Naive thymus-derived CD8-positive, alpha-beta T cell (primary cell): ENCODE results near the gene ASPSCR1. TPM values are rescaled to one million over a fixed set of nuclear protein-coding genes. Genes with fewer than 3 reads are reported as not detected.

Source experiments
- ATAC-seq, 2 donors: fragments of 150-1000 bp; cut with Tn5 transposase in 1 of 2; sonication (Bioruptor Pico), chemical (Tn5 transposase) in 1 of 2; 1 replicate in 1 of 2; 2 replicates in 1 of 2; pipeline ENCODE4 v1.10.0; 2021; ENCODE audit warnings: mild to moderate bottlenecking in 2 of 2, moderate library complexity in 2 of 2
- POLR2A ChIA-PET: fragments of 350-600 bp; sonication (Branson Sonifier 250); formaldehyde crosslinking; loops from one replicate; lab custom pipeline; 2021; ENCODE audit warnings: antibody characterized with exemption; lab: Charles Lee
- DNase-seq, 10 donors: peaks; one replicate each; pipeline versions ENCODE4 v3.0.0 to v3.0.0-alpha.2; 2020 to 2022
- H3K27ac Mint-ChIP-seq, 10 donors: one replicate each; pipeline ENCODE4 v1.8.0; 2020 to 2022; ENCODE audit warnings: mild to moderate bottlenecking in 10 of 10, mixed read lengths in 10 of 10, moderate library complexity in 4 of 10, inconsistent platforms in 1 of 10
- H3K27me3 Mint-ChIP-seq, 5 donors: one replicate each; pipeline ENCODE4 v1.8.0; 2021 to 2022; ENCODE audit warnings: mixed read lengths in 5 of 5
- H3K36me3 Mint-ChIP-seq, 3 donors: one replicate each; pipeline ENCODE4 v1.8.0; 2020 to 2022; ENCODE audit warnings: mixed read lengths in 3 of 3, mild to moderate bottlenecking in 2 of 3, inconsistent platforms in 1 of 3
- H3K4me1 Mint-ChIP-seq, 4 donors: one replicate each; pipeline ENCODE4 v1.8.0; 2021 to 2022; ENCODE audit warnings: mixed read lengths in 4 of 4
- H3K4me3 Mint-ChIP-seq, 10 donors: one replicate each; pipeline ENCODE4 v1.8.0; 2020 to 2022; ENCODE audit warnings: mild to moderate bottlenecking in 10 of 10, mixed read lengths in 10 of 10, moderate library complexity in 6 of 10, inconsistent platforms in 1 of 10
- H3K9me3 Mint-ChIP-seq, 9 donors: one replicate each; pipeline ENCODE4 v1.8.0; 2020 to 2022; ENCODE audit warnings: mixed read lengths in 9 of 9, mild to moderate bottlenecking in 3 of 9, inconsistent platforms in 1 of 9, moderate library complexity in 1 of 9
- polyA plus RNA-seq, 3 donors: library from polyadenylated mRNA; unstranded; fragments of 300-500 nt; fragmentation: Illumina TruSeq; gene quantifications; one replicate each; pipeline ENCODE4 v1.2.3, GENCODE V29; 2021
- total RNA-seq, 8 experiments: library from RNA in 2 of 8; stranded (reverse) in 2 of 8; gene quantifications; one replicate each; pipeline ENCODE4 v1.2.3 and lab custom pipeline; 2021 to 2026

Gene ASPSCR1
- total and polyA plus RNA-seq, 5 experiments from 2014 or later = 28.1 to 47.7 (median 33.4) TPM

DNA sequence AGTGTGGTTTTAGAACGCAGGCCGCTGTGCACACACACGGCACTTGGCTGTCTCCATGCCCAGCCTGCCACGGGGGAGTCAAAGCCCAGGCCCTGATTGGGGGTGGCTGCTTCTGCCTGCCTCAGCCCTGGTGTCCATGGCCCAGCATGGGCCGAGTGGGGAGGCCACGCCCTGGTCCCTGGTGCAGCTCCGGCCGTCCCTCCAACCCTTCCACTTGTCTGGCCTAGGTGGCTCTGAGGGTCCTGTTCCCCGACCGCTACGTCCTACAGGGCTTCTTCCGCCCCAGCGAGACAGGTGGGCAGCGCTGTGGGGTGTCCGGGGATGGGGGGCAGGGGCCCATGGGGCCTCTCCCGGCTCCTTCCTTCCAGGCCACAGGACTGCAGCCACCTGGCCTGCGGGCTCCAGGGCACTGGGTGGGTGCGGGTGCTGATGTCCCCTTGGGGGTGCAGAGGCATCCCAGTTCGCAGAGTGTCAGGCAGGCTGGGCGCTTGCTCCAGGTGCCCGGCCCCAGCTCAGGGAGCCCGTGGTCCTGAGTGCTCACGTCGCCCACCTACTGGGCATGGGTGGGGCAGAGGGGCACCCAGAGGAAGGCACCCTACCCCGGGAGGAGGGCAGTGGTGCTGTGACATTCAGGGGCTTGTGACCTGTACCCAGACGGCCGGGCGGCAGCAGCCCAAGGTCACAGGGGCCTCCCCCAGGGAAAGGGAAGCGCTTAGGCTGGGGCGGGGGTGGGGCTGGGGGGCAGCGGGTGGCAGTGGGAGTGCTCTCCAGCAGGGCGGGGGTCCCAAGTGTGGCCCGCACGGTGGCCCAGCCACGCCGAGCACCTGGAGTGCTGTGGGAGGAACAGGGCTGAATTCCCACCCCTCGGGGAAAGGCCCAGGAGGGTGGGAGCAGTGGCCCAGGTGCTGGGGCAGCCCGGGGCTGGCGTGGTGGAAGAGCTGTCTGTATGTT, 33.4 kb downstream of the ASPSCR1 start:
- no peak for DNase-seq
- no peak for ATAC-seq
- no peaks in the 10 kb centered on the region for H3K27me3 Mint-ChIP-seq
- no peaks in the 10 kb centered on the region for H3K36me3 Mint-ChIP-seq
- peaks cover 0 to 4% (median 0%) of the 10 kb centered on the region in 4 donors for H3K4me1 Mint-ChIP-seq
- no peak overlapping the region for H3K4me3 Mint-ChIP-seq
- no peaks in the 10 kb centered on the region for H3K9me3 Mint-ChIP-seq
- POLR2A ChIA-PET = interaction anchor here (1.3 kb wide), 1 partner anchor 44 kb away, joined by 3 read pairs; no protein-coding TSS in a partner anchor
- no peak overlapping the region for H3K27ac Mint-ChIP-seq

DNA sequence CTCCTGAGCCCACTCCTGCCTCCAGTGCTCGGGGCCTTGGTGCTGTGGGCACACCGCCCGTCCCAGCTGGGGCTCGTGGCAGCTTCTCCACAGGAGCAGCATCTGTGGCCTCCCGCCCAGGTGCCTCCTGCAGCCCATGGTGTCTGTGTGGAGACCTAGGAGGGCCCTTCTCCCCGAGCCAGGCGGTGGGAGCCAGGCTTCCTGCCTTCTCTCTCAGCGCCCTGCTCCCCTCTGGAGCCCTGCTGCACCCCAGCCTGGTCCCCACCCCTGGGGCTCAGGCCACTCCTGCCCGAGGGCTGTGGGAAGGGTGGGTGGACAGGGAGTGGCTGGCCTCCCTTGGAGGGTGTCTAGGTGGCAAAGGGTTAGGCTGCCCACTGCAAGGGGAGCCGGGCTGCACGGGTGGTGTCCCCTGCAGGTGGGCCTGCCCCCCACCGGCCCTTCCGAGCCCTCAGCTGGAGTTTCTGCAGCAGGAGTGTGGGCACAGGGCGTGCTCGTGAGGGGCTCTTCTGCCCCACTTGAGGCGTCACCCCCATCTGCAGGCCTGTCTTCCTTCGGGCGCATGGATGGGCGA, 34.3 kb downstream of the ASPSCR1 start:
- Mint-ChIP-seq H3K36me3 (no peaks in the 10 kb centered on the region), H3K27ac (no peak overlapping the region), H3K27me3 (no peaks in the 10 kb centered on the region), H3K4me3 (no peak overlapping the region), H3K4me1 (no peaks in the 10 kb centered on the region), H3K9me3 (no peaks in the 10 kb centered on the region)
- POLR2A ChIA-PET = no interaction called here
- DNase-seq (no peak), ATAC-seq (no peak)

DNA sequence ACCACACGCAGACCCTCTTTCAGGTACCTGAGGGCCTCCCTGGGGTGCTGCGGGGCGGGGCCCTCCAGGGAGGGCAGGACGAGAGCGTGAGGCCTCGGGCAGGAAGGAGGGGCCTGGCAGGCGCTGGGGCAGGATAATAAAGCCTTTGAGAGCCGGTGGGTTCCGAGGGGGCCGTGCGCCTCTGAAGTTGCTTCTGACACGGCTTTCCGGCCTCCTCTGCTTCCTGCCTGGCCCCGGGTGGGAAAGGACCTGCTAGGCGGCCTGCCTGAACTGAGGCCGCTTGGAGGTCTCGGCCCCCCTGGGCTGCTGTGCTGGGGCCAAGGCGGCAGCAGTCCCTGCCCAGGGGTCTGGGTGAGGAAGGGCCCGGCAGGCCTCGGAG, 34.8 kb downstream of the ASPSCR1 start:
- Mint-ChIP-seq H3K27ac (no peak overlapping the region), H3K4me3 (no peak overlapping the region), H3K9me3 (no peaks in the 10 kb centered on the region), H3K4me1 (no peaks in the 10 kb centered on the region), H3K36me3 (no peaks in the 10 kb centered on the region), H3K27me3 (no peaks in the 10 kb centered on the region)
- ATAC-seq (no peak), DNase-seq (no peak)
- POLR2A ChIA-PET = no interaction called here

DNA sequence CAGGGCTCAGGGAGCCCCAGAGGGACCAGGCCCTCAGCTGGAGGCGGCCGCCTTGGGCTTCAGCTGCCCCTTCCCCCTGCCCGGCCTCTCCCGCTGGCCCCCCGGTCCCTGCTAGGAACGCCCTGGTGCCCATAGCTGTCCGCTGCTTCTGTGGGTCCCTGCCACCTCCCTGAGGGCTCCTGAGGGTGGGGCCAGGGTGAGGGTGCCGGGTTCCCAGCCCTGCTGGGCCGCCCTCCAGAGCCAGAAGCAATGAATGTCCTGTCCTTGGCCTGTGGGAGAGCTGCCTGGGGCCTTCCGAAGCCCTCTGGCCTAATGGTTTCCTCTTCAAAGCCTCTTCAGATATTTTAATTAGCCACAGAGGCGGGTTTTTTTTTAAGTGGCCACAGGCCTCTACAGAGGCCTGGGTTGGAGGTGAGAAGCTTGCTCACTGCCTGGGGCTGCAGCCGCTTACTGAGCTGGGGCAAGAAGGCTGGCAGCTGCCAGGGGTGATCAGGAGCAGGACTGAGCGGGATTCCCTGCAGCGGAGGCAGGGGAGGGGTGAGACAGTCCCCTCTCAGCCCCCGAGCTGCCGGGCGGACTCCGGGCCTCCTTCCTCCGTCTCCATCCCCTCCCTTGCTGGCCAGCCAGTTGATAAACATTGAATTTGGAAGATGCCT, 35.3 kb downstream of the ASPSCR1 start:
- no peaks in the 10 kb centered on the region for H3K27me3 Mint-ChIP-seq
- H3K4me1 Mint-ChIP-seq = no peaks in the 10 kb centered on the region
- H3K4me3 Mint-ChIP-seq = no peak overlapping the region
- no peaks in the 10 kb centered on the region for H3K9me3 Mint-ChIP-seq
- H3K36me3 Mint-ChIP-seq = no peaks in the 10 kb centered on the region
- DNase-seq (no peak), ATAC-seq (no peak)
- no peak overlapping the region for H3K27ac Mint-ChIP-seq
- POLR2A ChIA-PET = no interaction called here

DNA sequence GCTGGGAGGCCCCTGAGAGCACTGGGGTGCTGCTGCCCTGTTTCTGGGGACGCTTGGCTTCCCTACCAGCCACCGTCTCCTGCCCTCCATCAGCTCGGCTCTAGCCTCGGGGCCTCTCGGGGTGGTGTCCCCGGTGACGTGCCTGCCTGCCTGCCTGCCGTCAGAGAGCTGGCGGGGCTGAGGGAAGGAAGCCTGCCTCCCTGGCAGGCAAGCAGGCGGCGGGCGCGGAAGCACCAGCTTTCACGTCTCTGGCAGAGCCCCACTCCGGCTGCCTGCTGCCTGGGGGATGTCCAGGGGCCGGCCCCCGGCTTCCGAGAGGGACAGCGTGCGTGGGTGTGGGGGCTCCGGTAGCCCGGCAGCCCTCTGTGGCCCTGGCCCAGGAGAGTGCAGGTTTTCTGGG, 35.9 kb downstream of the ASPSCR1 start:
- Mint-ChIP-seq H3K4me1 (no peaks in the 10 kb centered on the region), H3K27me3 (no peaks in the 10 kb centered on the region), H3K27ac (no peak overlapping the region), H3K9me3 (no peaks in the 10 kb centered on the region), H3K4me3 (no peak overlapping the region), H3K36me3 (no peaks in the 10 kb centered on the region)
- POLR2A ChIA-PET = no interaction called here
- DNase-seq = no peak
- ATAC-seq = no peak

DNA sequence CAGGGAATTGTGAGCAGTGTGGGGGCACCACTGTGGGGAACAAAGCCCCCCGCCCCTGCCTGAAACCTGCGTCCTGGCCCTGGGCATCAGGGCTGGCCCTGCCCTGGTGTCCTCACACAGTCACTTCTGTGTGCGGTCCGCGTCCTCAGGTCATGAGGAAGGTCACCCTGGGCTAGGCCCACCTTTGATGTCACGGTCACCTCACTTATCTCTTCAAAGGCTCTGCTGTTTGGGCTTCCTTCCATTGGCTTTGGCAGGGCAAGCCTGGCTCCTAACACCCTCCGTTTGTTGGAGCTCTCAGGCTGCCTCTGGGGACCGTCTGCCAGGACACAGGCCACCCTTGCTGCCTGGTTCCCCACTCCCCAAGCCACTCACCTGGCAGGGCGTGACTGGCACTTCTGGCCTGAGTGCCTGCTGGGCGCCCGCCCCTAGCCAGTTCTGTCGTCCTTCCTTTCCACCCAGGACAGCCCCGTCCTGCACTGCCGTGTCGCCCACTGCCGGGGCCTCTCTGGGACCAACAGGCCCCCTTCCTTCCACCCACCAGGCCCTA, 36.4 kb downstream of the ASPSCR1 start:
- no peak overlapping the region for H3K27ac Mint-ChIP-seq
- H3K4me1 Mint-ChIP-seq = no peaks in the 10 kb centered on the region
- H3K9me3 Mint-ChIP-seq = no peaks in the 10 kb centered on the region
- no peaks in the 10 kb centered on the region for H3K27me3 Mint-ChIP-seq
- DNase-seq = no peak
- H3K36me3 Mint-ChIP-seq = peaks cover 0 to 4% (median 0%) of the 10 kb centered on the region in 3 donors
- no peak for ATAC-seq
- POLR2A ChIA-PET = no interaction called here
- no peak overlapping the region for H3K4me3 Mint-ChIP-seq

DNA sequence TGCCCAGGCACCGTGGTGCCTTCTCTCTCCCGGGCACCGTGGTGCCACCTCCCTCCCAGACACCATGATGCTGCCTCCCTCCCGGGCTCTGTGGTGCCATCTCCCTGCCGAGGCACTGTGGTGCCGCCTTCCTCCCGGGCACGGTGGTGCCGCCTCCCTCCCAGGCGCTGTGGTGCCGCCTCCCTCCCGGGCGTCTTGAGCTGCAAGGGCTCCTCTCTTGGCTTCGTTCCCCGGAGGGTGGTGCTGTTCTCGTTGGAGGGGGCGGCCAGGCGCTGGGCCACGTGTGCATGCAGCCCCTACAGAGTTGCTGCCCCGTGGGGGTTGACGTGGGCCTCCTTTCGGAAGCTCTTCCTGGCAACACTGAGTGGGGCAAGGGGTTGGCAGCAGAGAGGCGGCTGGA, 37.0 kb downstream of the ASPSCR1 start:
- no peaks in the 10 kb centered on the region for H3K9me3 Mint-ChIP-seq
- ATAC-seq (no peak), DNase-seq (no peak)
- H3K36me3 Mint-ChIP-seq = peaks cover 0 to 4% (median 0%) of the 10 kb centered on the region in 3 donors
- H3K4me3 Mint-ChIP-seq = no peak overlapping the region
- POLR2A ChIA-PET = no interaction called here
- H3K27me3 Mint-ChIP-seq = no peaks in the 10 kb centered on the region
- H3K4me1 Mint-ChIP-seq = no peaks in the 10 kb centered on the region
- H3K27ac Mint-ChIP-seq = no peak overlapping the region

DNA sequence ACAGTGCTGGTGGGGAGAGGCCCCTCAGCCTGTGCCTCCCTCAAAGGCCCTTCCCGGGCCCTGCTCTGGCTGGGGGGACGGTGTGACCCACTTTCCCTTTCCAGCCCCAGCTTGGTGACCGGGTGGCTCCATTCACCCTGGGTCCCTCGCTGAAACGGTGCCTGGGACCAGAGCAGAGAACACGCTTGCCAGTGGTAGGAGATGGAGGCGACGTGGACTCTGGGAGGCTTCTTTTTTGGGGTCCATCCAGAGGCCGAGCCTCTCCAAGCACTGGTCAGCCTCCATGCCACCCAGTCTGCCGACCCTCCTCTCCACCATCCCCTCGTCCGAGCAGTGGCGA, 37.5 kb downstream of the ASPSCR1 start:
- no peaks in the 10 kb centered on the region for H3K9me3 Mint-ChIP-seq

DNA sequence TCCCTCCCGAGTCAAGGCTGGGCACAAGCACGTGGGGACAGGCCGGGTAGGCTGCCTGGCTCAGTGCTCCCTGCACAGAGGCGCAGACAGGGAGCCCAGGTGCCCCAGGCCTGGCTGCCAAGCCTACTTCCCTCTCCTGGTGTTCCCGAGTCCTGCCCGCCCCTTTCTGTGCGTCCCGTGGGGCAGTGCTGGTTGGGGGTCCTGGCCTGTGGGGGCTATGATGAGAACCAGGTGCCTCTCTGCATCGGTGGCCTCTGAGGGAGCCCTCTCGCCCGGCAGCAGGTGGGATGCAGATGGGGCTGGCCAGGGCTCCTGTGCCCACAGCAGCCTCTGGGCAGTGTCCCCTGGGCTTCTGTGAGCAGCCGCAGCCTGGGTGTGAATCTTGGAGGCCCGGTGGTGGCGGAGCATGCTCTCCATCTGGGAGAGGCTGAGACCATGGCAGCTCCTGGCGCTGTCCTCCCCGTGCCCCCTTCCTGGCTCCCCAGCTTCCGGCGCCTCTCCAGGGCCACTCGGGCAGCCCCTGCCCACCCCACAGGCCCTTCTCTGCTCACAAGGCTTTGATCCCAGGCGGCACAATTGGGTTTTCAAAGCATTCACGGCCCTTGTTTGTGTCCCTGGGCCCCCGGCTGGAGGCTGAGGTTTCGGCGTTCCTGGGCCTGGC, 38.0 kb downstream of the ASPSCR1 start:
- Mint-ChIP-seq H3K4me1 (peaks cover 0 to 6% (median under 1%) of the 10 kb centered on the region in 4 donors), H3K27ac (no peak overlapping the region), H3K9me3 (no peaks in the 10 kb centered on the region), H3K36me3 (peaks cover 0 to 4% (median 0%) of the 10 kb centered on the region in 3 donors), H3K4me3 (no peak overlapping the region), H3K27me3 (no peaks in the 10 kb centered on the region)
- POLR2A ChIA-PET = no interaction called here
- ATAC-seq (no peak), DNase-seq (no peak)

More for the DNA sequence above, 37.5 kb downstream of the ASPSCR1 start:
- Mint-ChIP-seq H3K4me3 (no peak overlapping the region), H3K27me3 (no peaks in the 10 kb centered on the region), H3K36me3 (peaks cover 0 to 4% (median 0%) of the 10 kb centered on the region in 3 donors), H3K27ac (no peak overlapping the region), H3K4me1 (peaks cover 0 to 1% (median under 1%) of the 10 kb centered on the region in 4 donors)
- ATAC-seq (no peak), DNase-seq (no peak)
- POLR2A ChIA-PET = no interaction called here

DNA sequence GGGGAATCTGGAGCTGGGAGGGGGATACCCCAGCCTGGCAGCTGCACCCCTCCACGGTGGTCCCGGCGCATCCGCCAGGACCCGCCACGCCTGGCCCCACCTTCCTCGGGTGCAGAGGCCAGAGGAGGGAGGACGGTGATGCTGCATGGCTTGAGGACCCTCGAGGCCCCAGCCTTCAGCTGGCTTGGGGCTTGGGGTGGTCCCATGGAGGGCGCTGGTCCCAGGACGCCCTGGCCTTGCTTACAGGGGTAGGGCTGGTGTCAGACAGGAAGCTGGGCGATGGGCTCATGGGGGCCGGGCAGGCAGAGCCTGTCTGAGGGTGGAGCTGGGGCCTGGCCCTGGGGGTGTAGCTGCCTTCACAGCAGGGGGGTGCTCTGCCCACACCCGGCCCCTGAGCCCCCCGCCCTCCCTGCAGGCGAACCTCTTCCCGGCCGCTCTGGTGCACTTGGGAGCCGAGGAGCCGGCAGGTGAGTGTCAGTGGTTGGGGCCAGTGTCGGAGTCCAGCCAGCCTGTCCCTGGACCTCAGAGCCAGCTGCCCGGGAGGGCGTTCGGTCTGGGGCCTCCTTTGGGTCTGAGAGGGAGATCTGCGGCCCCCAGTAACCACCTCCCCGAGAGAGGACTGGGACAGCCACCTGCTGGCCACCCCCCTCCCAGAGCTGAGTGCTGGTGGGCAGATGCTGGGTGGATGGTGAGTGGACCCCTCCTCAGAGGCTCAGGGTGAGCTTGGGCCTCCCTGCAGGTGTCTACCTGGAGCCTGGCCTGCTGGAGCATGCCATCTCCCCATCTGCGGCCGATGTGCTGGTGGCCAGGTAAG, 38.8 kb downstream of the ASPSCR1 start:
- H3K9me3 Mint-ChIP-seq = no peaks in the 10 kb centered on the region

DNA sequence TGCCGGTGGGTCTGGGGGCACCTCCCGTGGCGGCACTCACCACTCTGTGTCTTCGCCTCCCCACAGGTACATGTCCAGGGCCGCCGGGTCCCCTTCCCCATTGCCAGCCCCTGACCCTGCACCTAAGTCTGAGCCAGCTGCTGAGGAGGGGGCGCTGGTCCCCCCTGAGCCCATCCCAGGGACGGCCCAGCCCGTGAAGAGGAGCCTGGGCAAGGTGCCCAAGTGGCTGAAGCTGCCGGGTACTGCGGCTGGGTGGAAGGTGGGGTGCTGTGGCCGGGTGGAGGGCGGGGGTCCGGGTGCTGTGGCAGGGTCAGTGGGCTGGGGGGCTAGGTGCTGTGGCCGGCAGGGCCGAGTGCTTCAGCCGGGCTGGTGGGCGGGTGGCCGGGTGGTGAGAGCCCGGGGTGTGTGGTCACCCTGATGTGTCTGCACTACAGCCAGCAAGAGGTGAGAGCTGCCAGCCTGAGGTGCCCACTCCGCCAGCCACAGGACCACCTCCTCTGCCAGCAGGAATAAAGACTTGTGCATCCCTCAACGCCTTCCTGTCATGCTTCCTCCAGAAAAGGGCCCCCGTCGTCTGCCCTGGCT, 39.5 kb downstream of the ASPSCR1 start:
- Mint-ChIP-seq H3K36me3 (peaks cover 0 to 4% (median 0%) of the 10 kb centered on the region in 3 donors), H3K4me1 (peaks cover 4 to 21% (median 14%) of the 10 kb centered on the region in 4 donors), H3K9me3 (no peaks in the 10 kb centered on the region), H3K27ac (peak overlapping the region in 2 of 10 donors; percentile 22 to 49), H3K27me3 (no peaks in the 10 kb centered on the region), H3K4me3 (no peak overlapping the region)
- POLR2A ChIA-PET = interaction anchor here (2.2 kb wide), 1 partner anchor 56 kb away, joined by 5 read pairs; the partner anchor contains the start of gene NOTUM
- DNase-seq = no peak
- ATAC-seq = no peak

More for the DNA sequence above, 38.8 kb downstream of the ASPSCR1 start:
- DNase-seq (no peak), ATAC-seq (no peak)
- H3K4me3 Mint-ChIP-seq = no peak overlapping the region
- H3K27ac Mint-ChIP-seq = no peak overlapping the region
- peaks cover 0 to 14% (median 7%) of the 10 kb centered on the region in 4 donors for H3K4me1 Mint-ChIP-seq
- no peaks in the 10 kb centered on the region for H3K27me3 Mint-ChIP-seq
- POLR2A ChIA-PET = no interaction called here
- peaks cover 0 to 4% (median 0%) of the 10 kb centered on the region in 3 donors for H3K36me3 Mint-ChIP-seq
